CD14-positive monocyte (primary cell): ENCODE data around the gene MARCHF3. TPM values are rescaled to one million over a fixed set of nuclear protein-coding genes. Genes with fewer than 3 reads are reported as not detected.
A peak's percentile ranks its signal among the peaks of the same experiment; 100 is the strongest.

Experiments
- DNase-seq, 3 donors: peaks; one replicate each; pipeline ENCODE4 v3.0.0-alpha.2; 2011 to 2022
- H2AFZ ChIP-seq: 2 replicates; pipeline ENCODE4 v1.6.0; 2012; ENCODE audit warnings: mild to moderate bottlenecking, low read depth, low read length, inconsistent platforms; ENCODE audit not compliant: insufficient read depth, poor library complexity, severe bottlenecking
- H3K27ac ChIP-seq, 2 donors: 1 replicate in 1 of 2; 2 replicates in 1 of 2; pipeline ENCODE4 v1.5.1; 2012 to 2013; ENCODE audit warnings: low read length in 2 of 2, control low read depth in 1 of 2, inconsistent platforms in 1 of 2, low read depth in 1 of 2, mild to moderate bottlenecking in 1 of 2
- H3K27me3 ChIP-seq, 2 donors: one replicate each; pipeline versions ENCODE4 v1.6.0 to v1.6.1; 2011 to 2013; ENCODE audit warnings: low read length in 2 of 2; ENCODE audit not compliant: control insufficient read depth in 2 of 2, insufficient read depth in 2 of 2
- H3K36me3 ChIP-seq, 2 donors: replicated peaks in 1 of 2; 1 replicate in 1 of 2; 2 replicates in 1 of 2; pipeline versions ENCODE4 v1.5.1 to v1.6.1; 2012 to 2013; ENCODE audit warnings: low read length in 2 of 2, control low read depth in 1 of 2, inconsistent platforms in 1 of 2, mild to moderate bottlenecking in 1 of 2; ENCODE audit not compliant: insufficient read depth in 2 of 2, control insufficient read depth in 1 of 2
- H3K4me1 ChIP-seq, 2 donors: 1 replicate in 1 of 2; 2 replicates in 1 of 2; pipeline versions ENCODE4 v1.5.1 to v1.6.1; 2012 to 2013; ENCODE audit warnings: low read length in 2 of 2, control low read depth in 1 of 2, inconsistent platforms in 1 of 2, mild to moderate bottlenecking in 1 of 2, moderate library complexity in 1 of 2; ENCODE audit not compliant: insufficient read depth in 2 of 2, control insufficient read depth in 1 of 2
- H3K4me2 ChIP-seq: replicated peaks from 2 replicates; pipeline ENCODE3; 2012; ENCODE audit warnings: low read length, moderate library complexity, mild to moderate bottlenecking; ENCODE audit not compliant: poor library complexity, severe bottlenecking; ENCODE audit errors: extremely low read depth
- H3K4me3 ChIP-seq, 3 experiments: fragments of 200-600 bp in 1 of 3; sonication (generic) in 1 of 3; replicated peaks in 1 of 3; 1 replicate in 2 of 3; 2 replicates in 1 of 3; pipeline ENCODE4 v1.5.1; 2011 to 2013; ENCODE audit warnings: low read length in 3 of 3, mild to moderate bottlenecking in 3 of 3, control low read depth in 2 of 3, low read depth in 2 of 3, inconsistent platforms in 1 of 3, moderate library complexity in 1 of 3
- H3K79me2 ChIP-seq: 2 replicates; pipeline ENCODE4 v1.6.0; 2012; ENCODE audit warnings: mild to moderate bottlenecking, control low read depth, inconsistent platforms, low read length, moderate library complexity; ENCODE audit not compliant: insufficient read depth
- H3K9ac ChIP-seq: 2 replicates; pipeline ENCODE4 v1.6.0; 2017; ENCODE audit warnings: low read length, mild to moderate bottlenecking; ENCODE audit not compliant: insufficient read depth, poor library complexity, severe bottlenecking
- H3K9me3 ChIP-seq, 2 donors: replicated peaks in 1 of 2; 1 replicate in 1 of 2; 2 replicates in 1 of 2; pipeline versions ENCODE4 v1.5.1 to v1.6.1; 2012 to 2013; ENCODE audit warnings: low read length in 2 of 2, control low read depth in 1 of 2; ENCODE audit not compliant: control insufficient read depth in 1 of 2, insufficient read depth in 1 of 2
- H4K20me1 ChIP-seq: 2 replicates; pipeline ENCODE4 v1.6.0; 2012; ENCODE audit warnings: mild to moderate bottlenecking, low read length, control low read depth, moderate library complexity; ENCODE audit not compliant: insufficient read depth
- H3K27ac Mint-ChIP-seq, 7 donors: one replicate each; pipeline ENCODE4 v1.8.0; 2020; ENCODE audit warnings: mild to moderate bottlenecking in 7 of 7, mixed read lengths in 7 of 7, moderate library complexity in 6 of 7, inconsistent platforms in 2 of 7
- H3K27me3 Mint-ChIP-seq, 3 donors: one replicate each; pipeline ENCODE4 v1.8.0; 2021 to 2022; ENCODE audit warnings: low read depth in 3 of 3, mild to moderate bottlenecking in 3 of 3, mixed read lengths in 3 of 3, moderate library complexity in 3 of 3, inconsistent platforms in 1 of 3
- H3K36me3 Mint-ChIP-seq, 2 donors: one replicate each; pipeline ENCODE4 v1.8.0; 2020; ENCODE audit warnings: mixed read lengths in 2 of 2, inconsistent platforms in 1 of 2, mild to moderate bottlenecking in 1 of 2
- H3K4me1 Mint-ChIP-seq: one replicate; pipeline ENCODE4 v1.8.0; 2020; ENCODE audit warnings: mild to moderate bottlenecking, mixed read lengths
- H3K4me3 Mint-ChIP-seq, 2 donors: one replicate each; pipeline ENCODE4 v1.8.0; 2020; ENCODE audit warnings: mild to moderate bottlenecking in 2 of 2, mixed read lengths in 2 of 2, moderate library complexity in 1 of 2
- H3K9me3 Mint-ChIP-seq, 7 donors: one replicate each; pipeline ENCODE4 v1.8.0; 2020 to 2022; ENCODE audit warnings: mixed read lengths in 7 of 7, mild to moderate bottlenecking in 6 of 7, moderate library complexity in 6 of 7, inconsistent platforms in 2 of 7
- CTCF ChIP-seq: fragments of 200-600 bp; IDR thresholded peaks from one replicate; pipeline ENCODE4 v1.8.0; 2022; ENCODE audit warnings: antibody characterized with exemption, mild to moderate bottlenecking
- WGBS: methylation state at CpG from one replicate; pipeline ENCODE4 v1.1.5; 2013; ENCODE audit warnings: missing lambda C conversion rate; ENCODE audit not compliant: insufficient coverage; 5-methylcytosine and 5-hydroxymethylcytosine counted together
- intact Hi-C, 2 donors: fragments of 100-400 bp; cut with micrococcal nuclease; formaldehyde crosslinking; loops; one replicate each; pipeline versions ENCODE4 v1.15.0 to v1.15.1; 2023
- polyA plus RNA-seq, 3 donors: library from polyadenylated mRNA; depleted of rRNA in 1 of 3; unstranded in 2 of 3; stranded (reverse) in 1 of 3; fragments of 300-500 nt in 2 of 3; fragments of >200 nt in 1 of 3; fragmentation: Illumina TruSeq in 2 of 3; gene quantifications; 1 replicate in 2 of 3; 2 replicates in 1 of 3; pipeline ENCODE4 v1.2.3, GENCODE V29; 2012 to 2021

The MARCHF3 gene
- polyA plus RNA-seq, 3 donors: 0.88 to 1.6 (median 0.96) TPM

GRCh38 chr5:126928041-126928440, 102.3 kb downstream of the MARCHF3 start:
- H3K27me3 ChIP-seq: no peaks in the 10 kb centered on the region
- H3K9me3 Mint-ChIP-seq: no peaks in the 10 kb centered on the region
- TF ChIP-seq CTCF: no peak

DNA sequence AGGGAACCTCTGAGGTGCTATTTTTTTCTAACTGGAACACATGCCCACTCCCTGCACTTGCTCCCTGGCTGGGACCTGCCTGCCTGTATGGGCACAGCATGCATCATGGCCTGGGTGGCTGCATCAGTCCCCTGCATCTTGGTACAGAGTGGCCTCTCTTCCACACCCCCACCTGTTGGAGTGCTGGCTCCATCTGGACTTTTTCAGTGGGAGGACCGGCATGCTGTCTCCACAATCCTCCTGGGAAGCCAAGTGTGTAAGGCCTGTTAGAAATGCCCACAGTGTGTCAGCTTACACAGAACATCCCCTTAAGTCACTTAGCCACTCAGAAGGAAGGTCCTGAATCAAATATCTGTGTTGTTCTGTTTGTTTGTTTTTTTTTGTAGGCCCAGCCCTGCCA, 102.9 kb downstream of the MARCHF3 start:
- Histone ChIP-seq H3K9ac (no peak overlapping the region), H3K4me1 (no peaks in the 10 kb centered on the region), H3K27ac (no peak overlapping the region), H2AFZ (no peak overlapping the region), H3K9me3 (no peaks in the 10 kb centered on the region), H3K4me3 (no peak overlapping the region), H3K36me3 (no peaks in the 10 kb centered on the region), H3K4me2 (no peak overlapping the region), H3K79me2 (no peaks in the 10 kb centered on the region), H4K20me1 (no peaks in the 10 kb centered on the region), H3K27me3 (no peaks in the 10 kb centered on the region)
- TF ChIP-seq CTCF: no peak
- Mint-ChIP-seq H3K27ac (no peak overlapping the region), H3K27me3 (peaks cover 0 to 1% (median 1%) of the 10 kb centered on the region in 3 donors), H3K4me3 (peak overlapping the region in 1 of 2 donors; percentile 5), H3K4me1 (no peaks in the 10 kb centered on the region), H3K9me3 (no peaks in the 10 kb centered on the region), H3K36me3 (peaks cover 0 to 3% of the 10 kb centered on the region in 2 donors)
- DNase-seq: no peak
- intact Hi-C loops: no loop called here
- WGBS: 100% methylated on average over 1 of the region's 1 CpG

More at GRCh38 chr5:126928041-126928440, 102.3 kb downstream of the MARCHF3 start:
- Histone ChIP-seq H3K4me1 (no peaks in the 10 kb centered on the region), H2AFZ (no peak overlapping the region), H3K36me3 (no peaks in the 10 kb centered on the region), H4K20me1 (no peaks in the 10 kb centered on the region), H3K79me2 (no peaks in the 10 kb centered on the region), H3K9ac (no peak overlapping the region), H3K4me3 (no peak overlapping the region), H3K9me3 (no peaks in the 10 kb centered on the region), H3K27ac (no peak overlapping the region), H3K4me2 (no peak overlapping the region)
- WGBS: no CpG with 5 or more reads among the region's 3 CpGs
- DNase-seq: no peak
- peaks cover 0 to 1% (median 1%) of the 10 kb centered on the region in 3 donors for H3K27me3 Mint-ChIP-seq
- H3K27ac Mint-ChIP-seq: no peak overlapping the region
- H3K4me1 Mint-ChIP-seq: no peaks in the 10 kb centered on the region
- peaks cover 0 to 3% of the 10 kb centered on the region in 2 donors for H3K36me3 Mint-ChIP-seq
- H3K4me3 Mint-ChIP-seq: no peak overlapping the region
- intact Hi-C loops: no loop called here
